ENCODE results near the gene CD74.

CD74 gene

DNA sequence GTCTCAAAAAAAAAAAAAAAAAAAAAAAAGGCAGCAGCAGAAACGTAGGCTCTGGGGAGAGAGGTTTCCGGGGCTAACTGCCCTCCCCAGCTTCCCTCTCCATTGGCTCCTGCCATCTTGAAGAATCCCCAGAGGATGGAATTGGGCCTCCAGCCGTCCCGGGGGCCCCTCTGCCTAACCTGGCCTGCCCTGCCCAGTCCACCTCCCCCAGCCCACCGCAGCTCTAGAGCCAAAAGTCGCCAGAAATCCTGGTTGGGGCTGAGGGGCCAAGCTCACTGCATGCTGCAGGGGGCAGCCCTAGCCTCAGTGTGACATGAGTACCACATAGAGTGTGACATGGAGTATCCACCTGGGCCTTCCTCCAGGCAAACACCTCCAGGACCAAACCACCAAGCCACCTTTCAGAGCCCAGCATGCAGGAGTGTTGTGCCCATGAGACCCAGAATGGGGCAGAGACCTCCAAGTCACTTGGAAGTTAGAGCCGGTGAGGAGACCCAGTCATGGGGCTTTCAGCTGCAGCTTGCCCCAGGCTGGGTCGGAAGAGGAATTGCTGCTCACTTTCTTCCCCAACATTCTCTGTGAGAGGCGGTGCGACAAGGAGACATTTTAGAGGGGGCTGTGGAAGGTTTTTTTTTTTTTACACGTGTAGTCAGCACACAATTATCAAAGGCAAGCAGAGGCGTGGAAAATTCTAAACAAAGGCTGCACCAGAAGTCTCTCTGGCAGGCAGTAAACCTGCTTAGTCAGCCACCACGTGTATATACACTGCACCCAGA, 17.6 kb downstream of the CD74 start:
- DNase-seq: no peak

DNA sequence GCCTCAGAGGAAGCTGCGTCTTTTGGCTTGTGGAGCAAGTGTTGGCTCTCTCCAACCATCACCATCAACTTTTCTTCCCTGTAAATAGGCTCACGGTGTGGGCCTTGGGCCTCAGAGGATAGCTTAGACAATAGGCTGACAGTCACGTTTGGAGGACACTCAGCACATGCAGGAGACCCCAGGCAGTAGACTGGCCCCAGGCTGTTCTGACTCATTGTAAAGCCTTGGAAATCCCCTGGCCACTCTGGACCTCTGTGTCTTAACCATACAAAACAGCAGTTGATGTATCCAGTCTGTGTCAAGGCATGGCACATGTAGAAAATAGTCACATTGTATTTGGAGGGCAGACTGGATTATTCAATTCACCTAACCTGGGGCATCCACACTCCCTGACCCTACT, 18.6 kb downstream of the CD74 start:
- no peak for DNase-seq

DNA sequence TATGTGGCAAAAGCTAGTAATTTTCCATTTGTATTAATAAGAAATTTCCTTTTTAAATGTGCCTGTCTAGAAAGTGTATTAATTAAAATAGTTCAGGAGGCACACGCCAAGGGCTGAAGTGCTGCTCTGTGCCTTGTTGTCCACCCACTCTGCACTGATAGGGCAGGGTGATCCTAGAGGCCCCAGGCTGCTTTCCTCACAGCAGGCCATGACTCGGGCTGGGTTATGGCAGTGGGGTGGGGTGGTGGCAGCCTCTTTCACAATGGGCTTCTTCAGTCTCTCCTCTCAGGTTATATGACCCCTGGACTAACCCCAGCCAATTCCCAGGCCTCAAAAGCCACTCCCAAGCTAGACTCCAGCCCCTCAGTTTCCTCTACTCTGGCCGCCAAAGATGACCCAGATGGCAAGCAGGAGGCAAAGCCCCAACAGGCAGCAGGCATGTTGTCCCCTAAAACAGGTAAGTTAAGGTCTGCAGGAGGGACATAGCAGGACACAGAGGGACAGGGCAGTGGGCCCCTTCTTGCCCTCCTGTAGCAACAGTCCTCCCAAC, 19.5 kb downstream of the CD74 start:
- DNase-seq: no peak

DNA sequence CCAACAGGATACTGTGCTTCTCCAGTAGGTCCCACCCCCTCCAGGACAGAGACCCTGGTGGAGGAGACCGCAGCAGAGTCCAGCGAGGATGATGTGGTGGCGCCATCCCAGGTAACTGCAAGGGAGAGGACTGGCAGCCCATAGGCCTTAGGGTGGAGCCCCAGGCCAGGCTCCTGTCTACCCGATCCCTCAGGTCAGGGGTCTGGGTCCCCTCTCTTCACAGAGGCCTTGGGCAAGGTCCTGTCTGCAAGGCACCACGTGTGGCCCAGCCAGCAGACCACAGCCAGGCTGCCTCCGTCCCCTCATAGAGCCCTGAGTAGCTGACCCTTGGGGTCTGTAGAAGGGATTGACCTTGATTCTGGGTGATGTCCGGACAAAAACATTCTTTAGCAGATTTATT, 20.0 kb downstream of the CD74 start:
- DNase-seq: no peak

DNA sequence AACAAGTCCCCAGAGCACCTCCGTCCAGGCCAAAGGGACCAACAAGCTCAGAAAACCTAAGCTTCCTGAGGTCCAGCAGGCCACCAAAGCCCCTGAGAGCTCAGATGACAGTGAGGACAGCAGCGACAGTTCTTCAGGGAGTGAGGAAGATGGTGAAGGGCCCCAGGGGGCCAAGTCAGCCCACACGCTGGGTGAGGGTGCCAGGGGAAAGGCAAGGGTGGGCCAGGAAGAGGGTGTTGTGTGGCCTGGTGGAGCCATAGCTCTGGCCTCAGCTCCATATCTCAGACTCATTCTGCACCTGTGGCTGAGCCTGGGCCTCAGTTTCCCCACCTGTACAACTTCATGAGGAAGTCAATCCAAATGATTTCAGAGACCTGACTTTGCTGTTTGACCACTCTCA, 20.7 kb downstream of the CD74 start:
- no peak for DNase-seq

DNA sequence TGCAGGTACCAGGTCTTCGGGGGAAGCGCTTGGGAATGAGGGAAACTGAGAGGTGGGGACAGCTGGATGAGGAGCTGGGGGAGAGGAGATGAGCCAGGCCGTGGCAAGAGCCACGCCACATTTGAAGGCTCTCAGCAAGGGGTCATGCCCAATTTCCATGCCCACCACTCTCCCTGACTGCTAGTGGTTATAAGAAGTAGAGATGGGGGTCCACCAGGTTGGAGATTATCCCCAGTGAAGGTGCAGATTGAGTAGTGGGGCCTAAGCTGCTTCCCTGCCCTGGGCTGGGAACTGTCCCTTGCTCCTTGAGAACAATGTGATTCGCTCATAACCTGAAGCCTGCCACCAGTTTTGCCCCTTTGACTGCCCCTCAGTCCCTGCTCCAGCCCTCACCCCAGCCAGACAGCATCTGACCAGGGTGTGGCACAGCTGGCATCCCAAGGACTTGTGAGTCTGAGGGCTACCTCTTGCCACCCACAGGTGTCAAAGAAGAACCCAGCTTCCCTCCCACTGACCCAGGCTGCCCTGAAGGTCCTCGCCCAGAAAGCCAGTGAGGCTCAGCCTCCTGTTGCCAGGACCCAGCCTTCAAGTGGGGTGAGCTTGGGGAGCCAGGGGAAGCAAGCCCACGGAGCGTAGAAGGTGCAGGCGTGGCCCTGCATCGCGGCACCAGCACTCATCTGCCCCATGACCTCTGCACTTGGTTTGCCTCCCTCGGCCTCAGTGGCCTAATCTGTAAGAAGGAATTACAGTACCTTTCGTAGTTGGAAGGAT, 21.5 kb downstream of the CD74 start:
- DNase-seq: no peak

DNA sequence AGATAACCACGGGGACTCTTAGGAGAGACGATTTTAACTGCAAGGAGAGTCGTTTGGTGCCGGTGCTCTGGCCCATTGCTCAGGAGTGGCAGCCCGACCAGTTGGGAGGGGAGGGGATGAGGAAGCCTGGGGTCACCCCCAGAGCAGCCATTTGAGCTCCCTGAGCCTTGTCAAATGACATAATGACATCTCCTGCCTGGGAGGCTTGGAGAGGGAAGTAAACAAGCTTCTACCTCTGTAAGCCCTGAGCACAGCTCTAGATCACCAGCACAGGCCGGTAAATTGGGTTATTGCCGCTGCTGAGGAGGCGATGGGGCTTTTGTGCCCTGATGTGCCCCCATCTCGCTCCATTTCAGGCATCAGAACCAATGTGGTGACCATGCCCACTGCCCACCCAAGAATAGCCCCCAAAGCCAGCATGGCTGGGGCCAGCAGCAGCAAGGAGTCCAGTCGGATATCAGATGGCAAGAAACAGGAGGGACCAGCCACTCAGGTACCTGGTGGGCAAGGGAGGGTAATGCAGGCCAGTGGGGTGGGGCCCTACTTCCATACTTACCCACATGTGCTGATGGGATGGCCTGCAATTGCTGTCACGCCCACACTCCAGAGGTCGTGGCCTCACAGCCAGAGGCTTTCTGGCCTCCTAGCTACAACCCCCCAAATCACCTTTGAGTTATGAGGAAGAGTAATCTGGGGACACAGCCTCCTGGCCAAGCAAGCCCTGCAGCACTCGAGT, 23.0 kb downstream of the CD74 start:
- no peak for DNase-seq

DNA sequence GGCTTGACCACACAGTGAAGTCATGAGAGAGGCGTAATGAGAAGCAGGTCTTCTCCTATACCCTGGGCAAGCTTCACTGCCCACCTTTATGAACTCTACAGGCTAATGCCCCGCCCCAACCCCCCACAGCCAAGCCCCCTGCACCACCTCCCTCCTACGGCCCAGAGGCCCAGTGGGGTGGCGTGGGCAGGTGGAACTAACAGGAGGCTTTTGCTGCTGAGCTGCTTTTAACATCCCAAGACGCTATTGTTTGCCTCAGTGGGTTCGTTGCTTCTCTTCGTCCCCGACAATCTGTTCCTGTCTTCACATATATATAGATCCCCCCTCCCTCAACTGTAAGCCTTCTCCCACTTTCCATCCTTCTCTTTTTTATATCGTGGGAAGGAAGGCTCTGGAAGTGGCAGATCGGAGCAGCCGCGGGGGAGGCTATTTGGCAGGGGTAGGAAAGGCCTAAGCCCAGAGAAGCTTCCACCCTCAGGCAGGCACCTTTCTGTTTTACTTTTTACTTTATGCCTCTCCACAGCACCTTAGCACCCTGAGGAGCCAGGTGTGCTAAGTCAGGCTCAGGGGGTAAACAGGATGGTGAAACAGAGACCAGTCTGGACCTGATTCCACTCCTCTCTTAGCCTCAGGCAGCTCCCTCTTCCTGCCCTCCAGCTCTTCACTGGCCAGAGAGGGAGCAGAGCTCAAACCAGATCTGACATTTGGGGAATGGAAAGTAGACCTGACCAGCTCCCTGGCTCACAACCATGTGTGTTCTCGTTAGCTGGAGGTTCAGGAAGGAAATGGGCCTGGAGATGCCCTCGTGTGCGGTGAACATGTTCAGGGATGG, 26.5 kb downstream of the CD74 start:
- no peak for DNase-seq

DNA sequence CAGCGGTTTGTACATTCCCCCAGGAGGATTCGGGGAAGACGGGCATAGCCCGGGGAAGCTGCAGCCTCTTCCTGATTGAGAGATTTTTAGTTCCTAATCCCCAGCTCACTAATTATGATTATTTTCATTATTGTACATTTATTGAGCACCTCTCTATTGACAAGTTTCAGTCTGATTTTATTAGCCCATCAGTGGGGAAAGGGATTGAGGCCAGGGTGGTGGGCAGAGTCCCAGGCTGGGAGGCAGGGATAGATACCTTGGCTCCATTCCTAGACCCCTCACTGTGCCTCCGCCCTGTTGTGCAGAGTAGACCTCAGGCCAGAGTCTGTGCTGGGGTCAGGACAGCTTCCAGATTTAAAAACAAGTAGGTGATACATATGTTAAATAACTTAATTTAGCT, 28.0 kb downstream of the CD74 start:
- DNase-seq: no peak

DNA sequence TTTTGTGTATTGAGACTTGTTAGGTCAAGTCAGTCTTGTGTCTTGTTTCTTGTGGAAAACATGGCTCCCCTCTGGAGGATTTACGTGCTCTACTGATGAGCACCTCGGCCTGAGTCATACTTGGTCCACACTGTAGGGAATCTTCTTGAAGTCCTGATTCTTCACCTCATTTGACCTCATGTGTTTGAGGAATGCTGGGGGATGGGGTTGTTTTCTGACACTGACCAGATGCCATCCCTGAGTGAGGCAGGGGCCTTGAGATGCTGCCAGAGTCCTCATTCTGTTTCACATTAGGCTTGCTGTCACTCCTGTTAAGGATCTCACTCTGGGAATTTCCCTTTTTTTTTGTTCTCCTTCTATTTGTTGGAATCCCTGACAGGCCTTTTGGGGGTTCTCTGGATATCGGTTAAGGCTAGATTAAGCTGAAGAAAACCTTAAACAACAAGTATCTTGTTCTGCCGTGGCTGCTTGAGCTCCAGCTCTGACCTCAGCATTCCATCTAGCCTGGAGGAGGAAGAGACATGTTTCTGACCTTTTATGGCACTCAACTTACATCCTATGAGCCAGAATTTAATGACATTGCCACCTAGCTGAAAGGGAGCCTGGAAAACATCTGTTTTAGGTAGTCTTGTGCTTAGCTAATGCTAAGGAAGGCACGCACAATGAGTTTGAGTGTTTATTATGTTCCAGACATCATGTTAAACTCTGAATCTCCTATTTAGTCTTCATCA, 34.6 kb downstream of the CD74 start:
- DNase-seq: no peak

DNA sequence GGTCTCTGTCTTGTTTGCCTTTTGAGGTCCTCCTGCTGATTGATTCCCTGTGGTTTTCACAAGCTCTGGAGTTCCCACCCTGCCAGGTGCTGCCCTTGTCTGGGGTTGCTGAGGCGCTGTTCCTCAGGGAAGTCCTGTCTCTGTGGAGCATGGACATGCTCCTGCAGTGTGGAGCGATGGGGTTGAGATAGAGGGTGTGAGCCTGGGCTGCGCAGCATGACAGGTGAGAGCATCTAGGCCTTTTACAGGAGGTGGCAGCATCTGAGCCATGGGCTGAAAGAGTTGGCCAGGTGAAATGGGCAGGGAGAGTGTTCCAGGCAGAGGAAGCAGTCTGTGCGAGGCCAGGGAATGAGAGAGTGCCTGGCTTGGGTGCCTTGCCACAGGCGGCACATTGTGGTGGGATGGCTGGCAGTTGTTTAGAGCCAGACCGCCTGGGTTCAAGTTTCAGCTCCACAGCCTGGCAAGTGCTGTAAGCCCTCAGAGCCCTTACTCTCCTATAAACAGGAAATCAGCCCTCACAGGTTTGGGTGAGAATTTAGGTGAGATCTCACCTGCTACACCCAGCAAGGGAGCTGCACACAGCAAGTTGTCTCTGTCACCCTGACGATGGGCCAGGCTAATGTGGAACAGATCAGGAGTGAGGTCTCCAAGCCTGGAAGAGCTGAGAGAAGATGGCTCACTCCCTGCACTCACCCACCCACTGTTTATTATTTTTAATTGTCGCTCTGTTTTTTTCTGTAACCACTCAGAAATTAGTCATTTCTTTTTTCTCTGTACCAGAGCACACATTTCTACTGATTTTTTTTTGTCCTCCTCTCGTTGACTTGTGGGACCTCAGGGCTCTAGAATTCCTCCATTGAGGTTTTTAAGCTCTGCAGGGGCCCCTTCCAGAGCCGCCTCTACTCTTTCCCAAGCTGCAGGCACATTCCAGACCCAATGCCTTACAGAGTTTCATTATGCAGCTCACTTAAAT, 35.6 kb downstream of the CD74 start:
- DNase-seq: no peak

DNA sequence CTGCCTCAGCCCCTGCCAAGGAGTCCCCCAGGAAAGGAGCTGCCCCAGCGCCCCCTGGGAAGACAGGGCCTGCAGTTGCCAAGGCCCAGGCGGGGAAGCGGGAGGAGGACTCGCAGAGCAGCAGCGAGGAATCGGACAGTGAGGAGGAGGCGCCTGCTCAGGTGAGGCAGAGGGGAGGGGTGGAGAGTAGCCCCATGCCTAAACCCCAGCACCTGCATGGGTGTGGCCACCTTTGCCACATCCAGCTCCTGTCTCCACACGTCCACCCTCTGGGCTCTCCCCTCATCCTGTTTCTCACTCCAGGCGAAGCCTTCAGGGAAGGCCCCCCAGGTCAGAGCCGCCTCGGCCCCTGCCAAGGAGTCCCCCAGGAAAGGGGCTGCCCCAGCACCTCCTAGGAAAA, 38.1 kb downstream of the CD74 start:
- DNase-seq: no peak

DNA sequence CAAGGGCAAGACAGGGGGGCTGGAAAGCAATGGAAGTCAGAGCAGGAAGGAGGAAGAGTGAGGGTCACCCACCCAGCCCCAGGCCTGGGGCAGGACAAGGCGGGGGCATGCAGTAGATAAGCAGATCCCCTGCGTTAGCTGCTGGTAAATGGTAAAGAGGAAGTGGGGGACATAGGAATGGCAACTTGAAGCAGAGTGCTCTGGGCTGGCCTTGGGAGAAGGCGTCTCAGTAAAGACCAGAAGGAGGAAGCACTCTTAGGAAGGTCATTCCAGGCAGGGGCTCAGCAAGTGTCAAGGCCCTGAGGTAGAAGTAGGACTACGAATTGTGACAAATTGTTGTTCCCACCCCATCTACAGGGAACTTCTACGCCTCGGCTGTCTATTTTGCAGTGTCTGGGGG, 40.1 kb downstream of the CD74 start:
- no peak for DNase-seq

DNA sequence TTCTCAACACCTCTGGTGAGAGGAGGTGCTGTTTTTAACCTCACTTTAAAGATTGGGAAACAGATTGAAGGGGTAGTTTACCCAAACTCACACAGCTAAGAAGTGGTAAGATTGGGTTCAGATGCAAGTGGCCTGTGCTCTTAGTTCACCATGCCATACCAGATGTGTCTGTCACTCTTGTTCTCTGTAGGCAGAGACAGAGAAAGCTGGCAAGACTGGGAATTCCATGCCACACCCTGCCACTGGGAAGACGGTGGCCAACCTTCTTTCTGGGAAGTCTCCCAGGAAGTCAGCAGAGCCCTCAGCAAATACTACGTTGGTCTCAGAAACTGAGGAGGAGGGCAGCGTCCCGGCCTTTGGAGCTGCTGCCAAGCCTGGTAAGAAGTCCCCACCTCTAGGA, 44.2 kb downstream of the CD74 start:
- DNase-seq: no peak

DNA sequence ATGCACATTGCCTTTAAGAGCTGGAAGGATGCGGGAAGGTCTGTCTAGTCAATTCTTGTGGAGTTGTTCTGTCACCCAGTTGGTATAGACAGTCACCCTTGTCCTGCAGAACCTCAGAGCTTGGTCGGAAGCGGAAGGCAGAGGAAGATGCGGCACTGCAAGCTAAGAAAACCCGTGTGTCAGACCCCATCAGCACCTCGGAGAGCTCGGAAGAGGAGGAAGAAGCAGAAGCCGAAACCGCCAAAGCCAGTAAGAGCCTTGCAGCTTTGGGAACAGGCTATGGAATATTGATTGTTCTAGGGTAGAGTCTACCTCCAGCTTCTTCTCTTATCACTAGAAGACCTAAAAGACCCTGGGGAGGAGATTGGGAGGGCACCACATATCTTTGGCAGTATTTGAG, 48.7 kb downstream of the CD74 start:
- DNase-seq: no peak

DNA sequence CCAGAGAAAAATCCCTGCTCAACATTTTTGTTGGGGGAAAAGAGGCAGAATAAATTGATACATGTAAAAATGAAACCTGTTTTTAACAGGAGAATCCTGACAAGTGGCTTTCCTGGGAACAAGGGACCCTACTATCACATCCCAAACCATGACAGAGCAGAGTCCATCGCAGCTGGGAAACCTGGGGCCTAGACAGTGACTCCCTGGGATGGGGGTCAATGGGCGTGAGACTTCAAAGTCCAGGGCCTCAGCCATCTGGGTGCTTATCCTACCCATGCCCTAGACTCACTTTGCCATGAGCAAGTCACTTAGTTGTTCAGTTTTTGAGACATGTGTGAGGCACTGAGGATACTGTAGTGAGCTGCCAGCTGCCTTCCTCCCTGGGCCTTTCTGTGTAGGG, 49.5 kb downstream of the CD74 start:
- no peak for DNase-seq

DNA sequence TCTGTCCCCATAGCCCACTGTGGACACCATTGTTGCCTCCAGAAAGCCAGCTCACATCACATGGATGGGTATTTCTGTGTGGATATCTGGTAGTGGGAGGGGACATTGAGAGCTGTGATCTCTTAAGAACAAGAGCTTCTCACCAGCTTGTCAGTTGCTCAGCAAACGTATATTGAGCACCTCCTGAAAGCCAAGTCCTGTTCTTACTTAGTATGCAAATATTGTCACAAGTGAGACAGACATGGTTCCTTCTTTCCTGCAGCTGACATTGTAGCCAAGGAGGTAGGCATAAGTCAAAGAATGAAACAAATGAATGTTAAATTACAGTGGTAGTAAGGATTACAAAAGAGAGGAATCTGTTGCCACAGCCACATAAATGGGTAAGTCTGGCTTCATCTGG, 51.4 kb downstream of the CD74 start:
- DNase-seq: no peak

DNA sequence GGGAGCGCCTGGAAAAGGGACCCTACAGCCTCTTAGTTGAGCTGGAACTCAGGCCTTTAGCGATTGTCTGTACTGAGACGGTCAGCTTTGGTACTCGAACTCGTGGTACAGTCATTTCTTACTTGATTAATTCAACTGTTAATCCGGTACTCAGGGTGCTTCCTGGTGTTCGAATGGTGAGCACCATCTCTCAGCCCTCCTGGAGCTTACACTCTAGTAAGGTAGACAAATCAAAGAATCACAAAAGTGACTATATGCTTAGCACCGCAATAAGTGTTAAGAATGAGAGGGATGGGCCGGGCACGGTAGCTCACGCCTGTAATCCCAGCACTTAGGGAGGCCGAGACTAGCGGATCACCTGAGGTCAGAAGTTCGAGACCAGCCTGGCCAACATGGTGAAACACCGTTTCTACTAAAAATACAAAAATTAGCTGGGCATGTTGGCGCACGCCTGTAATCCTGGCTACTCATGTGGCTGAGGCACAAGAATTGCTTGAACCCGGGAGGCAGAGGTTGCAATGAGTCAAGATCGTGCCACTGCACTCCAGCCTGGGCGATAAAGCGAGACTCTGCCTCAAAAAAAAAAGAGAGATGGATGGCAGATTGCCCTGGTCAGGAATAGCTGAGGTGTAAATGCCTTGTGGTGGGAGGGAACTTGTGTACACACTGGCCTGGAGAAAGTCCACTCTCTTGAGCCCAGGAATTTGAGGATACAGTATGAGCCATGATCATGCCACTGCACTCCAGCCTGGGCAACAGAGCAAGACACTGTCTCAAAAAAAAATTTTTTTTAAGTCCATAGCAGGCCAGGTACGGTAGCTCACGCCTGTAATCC, 54.2 kb downstream of the CD74 start:
- no peak for DNase-seq

DNA sequence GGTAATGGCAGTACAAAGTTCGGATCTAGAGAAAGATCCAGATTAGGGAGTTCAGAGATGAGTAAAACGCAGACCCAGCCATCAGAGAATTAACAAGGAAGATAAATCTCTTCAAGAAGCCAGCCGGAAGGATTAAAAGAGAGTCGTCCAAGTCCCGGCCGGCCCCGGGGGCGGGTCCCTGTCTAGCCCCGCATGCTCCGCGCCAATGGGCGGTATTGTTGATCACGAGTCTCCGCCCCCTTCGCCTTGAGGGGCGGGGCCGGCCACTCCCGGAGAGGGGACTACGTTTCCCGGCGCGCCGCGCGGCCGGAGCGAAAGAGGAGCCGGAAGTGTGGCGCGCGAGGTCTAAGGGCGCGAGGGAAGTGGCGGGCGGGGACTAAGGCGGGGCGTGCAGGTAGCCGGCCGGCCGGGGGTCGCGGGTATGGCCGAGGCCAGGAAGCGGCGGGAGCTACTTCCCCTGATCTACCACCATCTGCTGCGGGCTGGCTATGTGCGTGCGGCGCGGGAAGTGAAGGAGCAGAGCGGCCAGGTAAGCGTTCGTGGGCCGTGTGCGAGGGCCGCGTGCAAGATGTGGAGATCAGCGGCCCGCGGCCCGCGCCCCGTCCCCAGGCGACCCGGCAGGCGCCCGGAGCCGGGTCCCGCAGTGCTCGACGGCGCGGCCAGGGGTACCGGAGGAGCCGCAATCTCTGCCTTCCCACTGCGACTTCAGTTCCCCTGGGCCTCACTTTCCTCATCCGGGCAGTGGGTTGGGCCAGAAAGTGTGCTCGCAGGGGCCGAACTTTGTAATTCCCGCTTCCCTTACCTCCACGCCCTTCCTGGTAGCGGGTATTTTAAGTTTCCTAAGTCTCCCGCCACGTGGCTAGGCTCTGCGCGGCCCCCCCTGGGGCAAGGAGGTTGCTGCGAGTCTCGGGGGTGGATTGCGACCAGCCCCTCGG, 55.1 kb downstream of the CD74 start, which contains the start of gene TCOF1:
Gene TCOF1 (plus strand): TSS at position 372 of the 935 bp plus-strand sequence. CDS start 50 bp downstream, at position 422.
- peak; percentile 99 for DNase-seq
